ENCODE measurements around the gene PALLD.

GRCh38 chr4:168656055-168656660 lies 159.3 kb downstream of the PALLD start:
- TF ChIP-seq CTCF (optimal IDR thresholded peaks at IDR 0.05 in 1 of 3, IDR thresholded peaks at IDR 0.05 in 1 of 3, conservative IDR thresholded peaks at IDR 0.05 in 1 of 3; ENCODE audit: extremely low read depth in 1 of 3, insufficient read depth in 2 of 3, low read length in 3 of 3): no peak
- no peak for TF ChIP-seq EZH2 (IDR thresholded peaks at IDR 0.05; ENCODE audit: low read length)

All from keratinocyte (primary cell).